GM12872 (cell line): ENCODE data around the gene ART5.

ENCODE experiments used
- CTCF ChIP-seq: IDR thresholded peaks from 3 replicates; pipeline ENCODE4 v1.5.1; 2011; ENCODE audit warnings: low read depth, mild to moderate bottlenecking, low read length, moderate library complexity; ENCODE audit not compliant: insufficient read depth

The ART5 gene

DNA sequence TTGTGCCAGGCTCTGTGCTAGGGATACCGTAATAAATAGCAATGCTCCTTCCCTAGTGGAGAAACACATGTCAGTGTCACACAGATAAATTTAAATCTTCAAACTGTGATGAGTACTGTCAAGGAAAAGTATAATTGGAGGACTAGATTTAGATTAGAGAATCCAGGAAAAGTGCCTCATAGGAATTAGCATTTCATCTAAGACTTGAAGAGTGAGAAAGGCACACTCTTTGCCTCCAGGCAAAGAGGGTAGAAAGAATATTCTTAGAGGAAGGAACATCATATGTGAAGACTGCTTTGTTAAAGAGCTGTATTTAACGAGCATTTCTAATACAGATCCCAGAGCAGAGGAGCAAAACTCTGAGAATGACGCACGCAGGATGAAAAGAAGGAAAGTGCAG lies 30.9 kb downstream of the ART5 start:
- TF ChIP-seq CTCF: no peak

DNA sequence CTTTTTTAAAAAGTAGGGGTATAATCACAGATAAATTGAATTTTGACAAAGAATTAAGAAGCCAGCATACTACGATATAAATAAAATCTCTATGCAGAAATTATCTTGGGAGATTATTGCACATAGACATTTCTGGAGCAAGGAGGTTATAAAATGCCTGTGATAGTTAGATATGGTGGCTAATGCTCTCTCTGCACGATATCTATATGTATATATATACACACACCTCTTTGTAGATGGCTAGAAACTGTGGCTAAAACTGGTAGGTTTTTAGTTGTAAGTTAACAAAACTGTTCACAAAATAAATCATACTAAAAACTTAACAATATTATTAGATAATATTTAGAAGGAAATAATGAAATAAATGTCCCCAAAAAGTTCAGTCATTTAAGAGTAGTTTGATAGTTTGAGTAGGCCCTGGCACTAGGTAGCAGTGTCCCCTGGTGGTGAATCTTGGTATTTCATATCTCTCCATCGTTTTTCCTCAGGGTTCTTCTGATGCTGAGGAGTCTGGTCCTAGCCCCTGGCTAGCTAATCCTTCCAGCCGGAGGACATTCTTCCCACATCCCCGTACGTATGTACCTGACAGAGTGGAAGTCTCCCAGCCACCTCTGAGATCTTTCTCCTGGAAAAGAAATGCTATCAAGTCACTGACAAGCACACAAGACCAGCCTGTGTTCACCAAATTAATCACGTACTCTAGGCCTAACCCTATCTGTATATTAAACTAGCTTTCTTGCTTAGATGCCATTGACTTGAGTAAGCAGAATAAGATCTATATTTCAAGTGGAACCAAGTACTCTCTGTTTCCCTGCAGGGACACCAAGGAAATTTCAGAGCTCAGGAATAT lies 32.2 kb downstream of the ART5 start:
- peak; percentile 88 for TF ChIP-seq CTCF

- TF ChIP-seq CTCF: no peak
Measured at GRCh38 chr11:3605771-3606203, 36.0 kb downstream of the ART5 start.

- TF ChIP-seq CTCF: no peak
Measured at GRCh38 chr11:3605283-3605662, 36.5 kb downstream of the ART5 start.

GRCh38 chr11:3604167-3604566 lies 37.6 kb downstream of the ART5 start:
- TF ChIP-seq CTCF: no peak
